Ramos (cell line): ENCODE results near the gene TERB2.
"Not testable (repeated sequence)": the region's sequence is repeated elsewhere in the genome, so short reads cannot be mapped to it uniquely, and the experiment has no call there.

Source experiments
- in situ Hi-C: fragments of 300-500 bp; cut with MboI; formaldehyde crosslinking; loops from one replicate; pipeline ENCODE4 v1.14.3; 2022; ENCODE audit warnings: low sequenced_read_pairs; ENCODE audit not compliant: unreplicated experiment

Gene TERB2

GRCh38 chr15:45001180-45001579, 44.7 kb downstream of the TERB2 start:
- in situ Hi-C loops = not testable (repeated sequence)

- in situ Hi-C loops = not testable (repeated sequence)
Measured at GRCh38 chr15:45003731-45004410, 47.4 kb downstream of the TERB2 start.

- in situ Hi-C loops = not testable (repeated sequence)
Measured at GRCh38 chr15:45004590-45005175, 48.2 kb downstream of the TERB2 start.

GRCh38 chr15:45009046-45009445, 52.6 kb downstream of the TERB2 start:
- in situ Hi-C loops = no loop called here

- in situ Hi-C loops = not testable (repeated sequence)
Measured at GRCh38 chr15:45015114-45015513, 58.6 kb downstream of the TERB2 start.

GRCh38 chr15:45020222-45020900, 63.9 kb downstream of the TERB2 start:
- in situ Hi-C loops = not testable (repeated sequence)

- in situ Hi-C loops = not testable (repeated sequence)
Measured at GRCh38 chr15:45020901-45021259, 64.4 kb downstream of the TERB2 start.

- in situ Hi-C loops = no loop called here
Measured at GRCh38 chr15:45021348-45021747, 64.9 kb downstream of the TERB2 start.

- in situ Hi-C loops = no loop called here
Measured at GRCh38 chr15:45022871-45023658, 66.6 kb downstream of the TERB2 start, which contains the start of gene SORD. SORD (plus strand) TSS chr15:45023195; CDS start chr15:45023284, 89 bp downstream.

GRCh38 chr15:45023659-45024225, 67.3 kb downstream of the TERB2 start:
- in situ Hi-C loops = no loop called here

- in situ Hi-C loops = not testable (repeated sequence)
Measured at GRCh38 chr15:45024649-45025048, 68.2 kb downstream of the TERB2 start.

- in situ Hi-C loops = not testable (repeated sequence)
Measured at GRCh38 chr15:45025627-45026026, 69.1 kb downstream of the TERB2 start.

- in situ Hi-C loops = no loop called here
Measured at GRCh38 chr15:45026651-45027190, 70.2 kb downstream of the TERB2 start.

GRCh38 chr15:45027220-45027619, 70.7 kb downstream of the TERB2 start:
- in situ Hi-C loops = no loop called here
